Amniotic stem cell (primary cell): ENCODE measurements around the gene FOXP4.
"Not testable (repeated sequence)": the region's sequence is repeated elsewhere in the genome, so short reads cannot be mapped to it uniquely, and the experiment has no call there.

Experiments used
- DNase-seq: peaks from one replicate; lab custom pipeline; 2025; lab: John Stamatoyannopoulos, UW

The FOXP4 gene

DNA sequence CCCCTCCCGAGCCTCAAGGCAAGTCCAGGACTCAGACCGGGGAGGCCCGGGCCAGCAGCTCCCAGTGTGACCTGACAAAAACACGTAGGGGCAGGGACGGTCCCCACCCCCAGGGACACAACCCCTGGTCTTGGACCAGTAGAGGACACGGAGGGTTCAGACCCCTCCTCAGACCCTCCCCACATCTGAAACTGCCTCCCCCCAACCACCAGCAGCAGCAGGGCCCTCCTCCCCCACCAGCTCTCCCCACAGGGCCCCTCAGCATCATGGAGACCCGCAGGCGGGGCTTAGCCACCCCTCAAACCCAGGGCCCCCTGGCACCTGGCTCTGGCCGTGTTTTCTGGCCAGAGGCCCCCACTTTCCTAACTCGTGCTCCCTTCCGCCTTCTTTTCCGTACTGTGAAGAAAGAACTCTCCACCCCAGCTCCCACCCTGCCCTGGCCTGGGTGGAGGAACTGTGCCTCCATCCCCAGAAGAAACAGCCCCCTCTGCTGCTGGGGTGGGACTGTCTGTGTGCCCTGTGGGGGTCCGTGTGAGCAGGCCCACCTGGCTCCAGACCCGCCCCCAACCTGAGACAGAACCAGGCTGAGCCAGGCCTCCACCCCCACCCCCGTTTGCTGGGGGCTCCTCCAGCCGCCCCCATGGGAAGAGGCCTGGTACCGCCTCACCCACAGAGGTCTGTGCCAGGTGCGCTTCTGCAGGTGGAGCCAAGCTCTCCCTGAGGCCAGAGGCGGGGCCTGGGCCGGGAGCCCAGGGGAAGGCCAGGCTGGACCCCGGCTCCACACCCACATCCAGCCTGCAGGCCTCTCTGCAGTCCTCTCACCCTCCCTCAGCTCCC lies 53.1 kb downstream of the FOXP4 start:
- DNase-seq = no peak

GRCh38 chr6:41599852-41600445 lies 53.8 kb downstream of the FOXP4 start:
- DNase-seq = no peak

DNA sequence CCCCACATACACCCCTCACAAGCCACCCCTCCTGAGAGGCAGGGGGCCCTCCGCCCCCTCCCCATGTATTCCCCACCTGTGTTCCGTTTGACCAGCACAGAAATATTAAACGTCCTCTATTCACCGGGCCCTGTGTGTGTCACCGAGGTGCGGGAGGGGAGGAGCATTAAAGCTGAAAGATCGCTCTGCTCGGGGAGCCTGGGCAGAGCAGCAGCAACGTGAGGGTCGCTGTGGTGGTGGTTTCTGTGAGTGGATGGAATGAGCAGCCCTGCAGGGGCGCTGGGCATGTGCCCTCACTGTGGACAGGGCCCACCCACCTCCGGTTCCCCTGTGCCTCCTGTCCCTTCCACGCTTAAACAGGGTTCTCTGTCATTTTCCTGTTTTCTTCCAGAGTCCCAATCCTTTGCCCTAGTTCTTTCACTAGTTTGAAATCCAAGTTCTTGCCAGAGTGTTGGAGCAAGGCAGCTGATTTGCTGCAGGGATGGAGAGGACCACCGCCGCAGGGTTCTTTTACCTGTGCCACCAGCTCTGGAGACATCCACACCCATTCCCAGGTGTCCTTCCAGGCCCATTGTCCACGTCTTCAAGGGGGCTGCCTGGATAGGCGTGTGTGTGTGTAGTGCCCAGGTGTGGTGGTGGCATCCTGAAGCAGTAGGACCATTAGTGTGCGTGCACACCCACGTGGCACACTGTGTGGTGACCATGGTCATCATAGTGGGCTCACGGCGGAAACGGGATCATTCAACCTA lies 54.5 kb downstream of the FOXP4 start:
- DNase-seq = no peak

- no peak for DNase-seq
Observed at GRCh38 chr6:41601248-41601549, 55.0 kb downstream of the FOXP4 start.

GRCh38 chr6:41602422-41602743 lies 56.2 kb downstream of the FOXP4 start:
- no peak for DNase-seq

- peak; percentile 51 for DNase-seq
Observed at GRCh38 chr6:41602864-41603608, 56.9 kb downstream of the FOXP4 start.

GRCh38 chr6:41604006-41604405 lies 57.8 kb downstream of the FOXP4 start:
- DNase-seq = no peak

DNA sequence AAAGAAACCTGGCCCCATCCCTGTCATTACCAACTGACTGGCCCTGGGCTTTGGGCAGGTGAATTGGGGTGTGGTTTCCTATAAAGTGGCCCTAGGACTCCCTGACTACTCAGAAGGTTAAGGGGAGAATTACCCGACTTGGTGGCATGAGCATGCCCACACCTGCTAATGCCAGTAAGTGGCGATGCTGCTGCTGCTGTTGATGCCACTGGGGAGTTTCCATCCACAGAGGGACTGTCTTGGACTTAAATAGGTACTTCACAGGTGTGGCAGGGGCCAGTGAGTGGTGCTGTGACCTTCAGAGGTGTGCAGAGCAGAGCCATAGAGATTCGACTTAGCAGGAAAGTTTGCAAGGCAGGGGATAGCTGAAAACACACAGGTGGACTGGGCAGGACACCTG lies 59.5 kb downstream of the FOXP4 start:
- DNase-seq = no peak

DNA sequence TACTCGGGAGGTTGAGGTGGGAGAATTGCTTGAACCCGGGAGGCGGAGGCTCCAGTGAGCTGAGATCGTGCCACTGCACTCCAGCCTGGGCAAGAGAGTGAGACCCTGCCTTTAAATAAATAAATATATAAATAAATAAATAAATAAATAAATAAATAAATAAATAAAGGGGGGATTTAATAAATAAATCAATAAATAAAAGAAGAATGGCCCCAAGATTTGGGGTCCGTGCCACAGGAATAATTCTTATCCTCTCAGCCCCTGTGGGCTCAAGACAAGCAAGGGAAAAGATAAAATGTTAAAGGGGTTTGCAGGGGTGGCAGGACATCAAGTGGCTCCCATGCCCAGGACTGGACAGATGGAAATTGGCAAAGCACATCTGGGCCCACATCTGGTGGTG lies 60.9 kb downstream of the FOXP4 start:
- DNase-seq = no peak

- no peak for DNase-seq
Observed at GRCh38 chr6:41607736-41608135, 61.6 kb downstream of the FOXP4 start.

- no peak for DNase-seq
Observed at GRCh38 chr6:41608443-41609151, 62.4 kb downstream of the FOXP4 start.

- no peak for DNase-seq
Observed at GRCh38 chr6:41614715-41615114, 68.5 kb downstream of the FOXP4 start.

- no peak for DNase-seq
Observed at GRCh38 chr6:41615311-41615710, 69.1 kb downstream of the FOXP4 start.

DNA sequence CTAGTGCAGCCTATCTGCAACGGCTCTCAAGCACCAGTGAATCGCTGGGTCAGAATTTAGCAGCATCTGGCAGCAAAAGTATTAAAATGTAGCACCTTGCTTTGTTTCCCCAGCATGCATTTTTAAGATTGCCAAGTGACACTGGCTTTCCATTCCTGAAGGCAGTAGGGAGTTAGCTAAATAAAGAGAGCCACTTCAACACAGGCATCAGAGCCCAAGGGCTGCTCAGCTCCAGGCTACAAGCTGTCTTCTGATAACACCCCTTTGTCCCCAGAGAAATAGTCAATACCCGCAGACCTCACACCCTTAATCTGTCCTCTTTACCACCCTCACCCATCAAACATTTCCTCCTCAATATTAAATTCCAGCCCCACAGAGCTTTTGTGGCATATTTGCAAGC lies 72.4 kb downstream of the FOXP4 start:
- no peak for DNase-seq

- not testable (repeated sequence) for DNase-seq
Observed at GRCh38 chr6:41619193-41619592, 73.0 kb downstream of the FOXP4 start.

DNA sequence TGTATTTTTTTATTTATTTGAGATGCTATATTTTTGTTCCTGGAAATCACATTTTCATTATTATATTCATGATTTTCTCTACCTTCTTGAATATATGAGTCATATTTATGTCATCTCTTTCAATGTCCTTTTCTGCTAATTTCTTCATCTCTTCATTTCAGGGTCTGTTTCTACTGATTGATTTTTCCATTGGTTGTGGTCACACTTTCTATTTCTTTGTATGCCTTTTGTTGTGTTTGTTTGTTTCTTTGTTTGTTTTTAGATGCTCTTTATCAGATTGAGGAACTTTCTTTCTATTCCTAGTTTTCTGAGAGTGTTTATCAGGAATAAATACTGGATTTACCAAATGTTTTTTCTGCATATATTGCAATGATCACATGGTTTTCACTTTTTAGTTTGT lies 75.2 kb downstream of the FOXP4 start:
- no peak for DNase-seq

- no peak for DNase-seq
Observed at GRCh38 chr6:41621802-41622201, 75.6 kb downstream of the FOXP4 start.

- no peak for DNase-seq
Observed at GRCh38 chr6:41622206-41622988, 76.2 kb downstream of the FOXP4 start.

DNA sequence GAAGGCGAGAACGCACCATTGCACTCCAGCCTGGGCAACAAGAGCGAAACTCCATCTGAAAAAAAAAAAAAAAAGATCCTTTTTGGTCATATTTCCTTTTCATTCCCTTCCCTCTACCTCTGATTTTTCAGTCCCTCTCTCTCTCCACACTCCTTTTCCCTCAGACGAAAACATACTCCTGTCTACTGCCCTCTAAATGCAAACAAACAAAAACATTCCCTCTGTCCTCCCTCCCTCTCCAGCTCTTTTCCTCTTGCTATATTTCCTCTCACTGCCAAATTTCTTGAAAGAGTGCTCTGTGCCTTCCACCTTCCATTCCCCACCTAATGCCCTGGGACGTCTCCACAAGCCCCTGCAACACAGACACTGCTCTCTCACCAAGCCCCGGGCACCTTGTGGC lies 77.1 kb downstream of the FOXP4 start:
- DNase-seq = no peak

DNA sequence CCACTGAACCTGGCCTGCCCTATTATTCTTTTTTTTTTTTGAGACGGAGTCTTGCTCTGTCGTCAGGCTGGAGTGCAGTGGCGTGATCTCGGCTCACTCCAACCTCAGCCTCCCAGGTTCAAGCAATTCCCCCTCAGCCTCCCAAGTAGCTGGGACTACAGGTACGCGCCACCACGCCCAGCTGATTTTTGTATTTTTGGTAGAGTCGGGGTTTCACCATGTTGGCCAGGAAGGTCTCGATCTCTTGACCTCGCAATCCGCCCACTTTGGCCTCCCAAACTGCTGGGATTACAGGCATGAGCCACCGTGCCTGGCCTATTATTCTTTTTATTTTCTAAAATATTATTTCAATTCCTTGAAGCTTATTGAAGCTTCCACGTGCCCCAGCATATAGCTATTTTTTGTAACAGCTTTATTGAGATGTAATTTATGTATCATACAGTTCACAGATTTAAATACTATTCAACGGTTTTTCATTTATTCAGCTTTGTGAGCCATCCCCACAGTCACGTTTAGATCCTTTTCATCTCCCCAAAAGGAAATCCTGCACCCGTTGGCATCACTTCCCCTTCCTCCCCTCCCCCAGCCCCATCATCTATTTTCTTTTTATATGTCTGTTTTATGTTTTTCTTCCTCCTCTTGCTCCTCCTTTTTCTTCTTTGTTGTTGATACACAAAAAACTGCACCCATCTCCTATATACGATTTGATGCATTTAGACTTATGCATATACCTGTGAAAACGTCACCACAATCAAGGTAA lies 78.6 kb downstream of the FOXP4 start:
- no peak for DNase-seq
